Adrenal gland (tissue), 12 donors: ENCODE results near the gene AHI1. TPM values are rescaled to one million over a fixed set of nuclear protein-coding genes. Genes with fewer than 3 reads are reported as not detected.

ENCODE experiments used
- DNase-seq, 7 donors: peaks; one replicate each; pipeline ENCODE4 v3.0.0-alpha.2; 2019 to 2020
- H3K27ac ChIP-seq, 5 donors: fragments of 200-600 bp; sonication (generic) in 4 of 5; 1 replicate in 3 of 5; 2 replicates in 2 of 5; pipeline versions ENCODE4 v1.5.1 to v1.8.0; 2016 to 2020; ENCODE audit warnings: mild to moderate bottlenecking in 1 of 5
- H3K27me3 ChIP-seq: fragments of 200-600 bp; 2 replicates; pipeline ENCODE4 v1.8.0; 2021
- H3K36me3 ChIP-seq, 2 donors: fragments of 200-600 bp; replicated peaks in 1 of 2; 1 replicate in 1 of 2; 2 replicates in 1 of 2; pipeline versions ENCODE4 v1.5.1 to v1.8.0; 2018 to 2022
- H3K4me1 ChIP-seq, 2 donors: fragments of 200-600 bp; replicated peaks in 1 of 2; 1 replicate in 1 of 2; 2 replicates in 1 of 2; pipeline versions ENCODE4 v1.5.1 to v1.8.0; 2018 to 2021
- H3K4me3 ChIP-seq, 4 donors: fragments of 200-600 bp; sonication (generic) in 3 of 4; one replicate each; pipeline ENCODE4 v1.5.1; 2016 to 2018
- H3K9me3 ChIP-seq, 3 donors: fragments of 200-600 bp; sonication (generic) in 1 of 3; replicated peaks in 1 of 3; 1 replicate in 2 of 3; 2 replicates in 1 of 3; pipeline versions ENCODE4 v1.5.1 to v1.8.0; 2016 to 2021
- POLR2A ChIP-seq, 2 donors: fragments of 450-650 bp; IDR thresholded peaks; one replicate each; pipeline ENCODE4 v1.6.1; 2017; ENCODE audit warnings: antibody characterized with exemption in 2 of 2, mild to moderate bottlenecking in 2 of 2, moderate library complexity in 1 of 2
- WGBS, 4 donors: extraction: QIAGEN DNeasy Blood & Tissue Kit in 2 of 4; methylation state at CpG; one replicate each; pipeline versions ENCODE4 v1.1.5 to v1.1.7; 2013 to 2017; 5-methylcytosine and 5-hydroxymethylcytosine counted together
- intact Hi-C, 2 donors: fragments of 100-400 bp; cut with DNase I; formaldehyde crosslinking; loops; one replicate each; pipeline versions ENCODE4 v1.14.1 to v1.15.0; 2022 to 2023
- polyA plus RNA-seq, 3 donors: library from polyadenylated mRNA; stranded (reverse); fragments of 200-250 nt in 2 of 3; fragments of 350-450 nt in 1 of 3; fragmentation: Illumina TruSeq in 1 of 3; extraction: RNeasy Lipid Tissue Mini Kit (QIAGEN cat#74804) in 1 of 3; gene quantifications; one replicate each; pipeline ENCODE4 v1.2.3, GENCODE V29; 2013 to 2014
- total RNA-seq, 9 donors: library from RNA; depleted of rRNA in 4 of 9; stranded (reverse); fragments of >200 nt in 4 of 9; fragments of 120-200 nt in 1 of 9; fragmentation: NEBNext Ultra II Directional in 1 of 9; extraction: Animal tissue kit (Norgen Biotek cat#: 25700) in 1 of 9; gene quantifications; one replicate each; pipeline versions ENCODE4 v1.1.0 to v1.2.4, GENCODE V29; 2013 to 2023
- TF ChIP-seq, protein P1 (sequence below), 6 experiments: fragments of 450-650 bp in 4 of 6; fragments of 200-600 bp in 2 of 6; sonication (generic) in 1 of 6; IDR thresholded peaks; 1 replicate in 5 of 6; 2 replicates in 1 of 6; pipeline versions ENCODE4 v1.5.1 to v1.8.0; 2016 to 2021; ENCODE audit warnings: antibody characterized with exemption in 6 of 6, mild to moderate bottlenecking in 2 of 6, moderate library complexity in 1 of 6
- donor health status: healthy with polysubstance abuse.
- donor health status: Bipolar disorder and iron deficiency.
- donor health status: DM: yes; HTN: yes; CAD: no.
- donor health status: DM: no; HTN: no; CAD: no.
- donor health status: DM: no; HTN: no; CAD: no.
- donor health status: DM: yes; HTN: yes; CAD: no.

The AHI1 gene
- total and polyA plus RNA-seq, 12 donors, result 9.2 to 68.7 (median 35.4) TPM

DNA sequence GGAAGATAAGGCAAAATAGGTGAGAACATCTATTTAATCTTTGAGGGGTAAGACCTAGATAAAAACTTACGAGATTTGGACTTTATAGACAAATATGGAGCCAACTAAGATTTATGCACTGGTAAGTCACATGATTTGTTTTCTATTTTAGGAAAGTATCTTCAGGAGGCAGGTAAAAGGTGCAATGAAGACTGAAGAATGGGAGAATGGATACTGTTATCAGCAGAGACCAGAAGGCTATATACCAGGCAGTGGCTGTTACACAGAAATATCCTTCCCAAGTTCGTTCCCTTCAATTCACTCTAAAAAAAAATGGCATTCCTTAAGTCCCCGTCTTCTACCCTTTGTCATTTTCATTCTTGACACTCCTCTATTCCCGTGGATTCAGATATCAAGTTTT is 192.7 kb downstream of the AHI1 start:
- no peaks in the 10 kb centered on the region for H3K9me3 ChIP-seq
- H3K36me3 ChIP-seq, result no peaks in the 10 kb centered on the region

DNA sequence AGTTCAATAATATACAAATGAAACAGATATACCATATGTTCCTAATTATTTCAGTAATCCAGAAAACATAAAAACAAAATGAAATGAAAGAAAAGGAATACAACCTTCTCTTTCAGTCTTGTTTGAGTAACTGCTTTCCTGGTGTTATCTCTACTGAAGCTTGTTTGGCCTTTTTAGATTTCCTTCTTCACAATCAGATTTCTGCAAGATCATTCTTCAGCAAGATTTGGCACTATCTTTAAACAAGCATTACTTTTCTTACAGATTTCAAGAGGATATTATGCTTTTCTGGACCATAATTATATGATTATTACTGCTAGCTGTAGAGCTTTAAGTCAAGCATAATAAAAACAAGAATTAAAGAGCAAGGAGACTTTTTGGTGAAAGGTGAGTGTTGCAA is 196.2 kb downstream of the AHI1 start:
- H3K4me1 ChIP-seq, result no peaks in the 10 kb centered on the region
- intact Hi-C loops, result no loop called here
- H3K27ac ChIP-seq, result no peak overlapping the region
- DNase-seq, result no peak
- no peaks in the 10 kb centered on the region for H3K27me3 ChIP-seq
- TF ChIP-seq POLR2A (IDR thresholded peaks at IDR 0.05), result no peak
- TF ChIP-seq, protein P1, sequence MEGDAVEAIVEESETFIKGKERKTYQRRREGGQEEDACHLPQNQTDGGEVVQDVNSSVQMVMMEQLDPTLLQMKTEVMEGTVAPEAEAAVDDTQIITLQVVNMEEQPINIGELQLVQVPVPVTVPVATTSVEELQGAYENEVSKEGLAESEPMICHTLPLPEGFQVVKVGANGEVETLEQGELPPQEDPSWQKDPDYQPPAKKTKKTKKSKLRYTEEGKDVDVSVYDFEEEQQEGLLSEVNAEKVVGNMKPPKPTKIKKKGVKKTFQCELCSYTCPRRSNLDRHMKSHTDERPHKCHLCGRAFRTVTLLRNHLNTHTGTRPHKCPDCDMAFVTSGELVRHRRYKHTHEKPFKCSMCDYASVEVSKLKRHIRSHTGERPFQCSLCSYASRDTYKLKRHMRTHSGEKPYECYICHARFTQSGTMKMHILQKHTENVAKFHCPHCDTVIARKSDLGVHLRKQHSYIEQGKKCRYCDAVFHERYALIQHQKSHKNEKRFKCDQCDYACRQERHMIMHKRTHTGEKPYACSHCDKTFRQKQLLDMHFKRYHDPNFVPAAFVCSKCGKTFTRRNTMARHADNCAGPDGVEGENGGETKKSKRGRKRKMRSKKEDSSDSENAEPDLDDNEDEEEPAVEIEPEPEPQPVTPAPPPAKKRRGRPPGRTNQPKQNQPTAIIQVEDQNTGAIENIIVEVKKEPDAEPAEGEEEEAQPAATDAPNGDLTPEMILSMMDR (IDR thresholded peaks at IDR 0.05), result no peak
- H3K36me3 ChIP-seq, result no peaks in the 10 kb centered on the region
- no peak overlapping the region for H3K4me3 ChIP-seq
- H3K9me3 ChIP-seq, result no peaks in the 10 kb centered on the region

More for the DNA sequence above, 192.7 kb downstream of the AHI1 start:
- no peak overlapping the region for H3K4me3 ChIP-seq
- no peak overlapping the region for H3K27ac ChIP-seq
- H3K4me1 ChIP-seq, result no peaks in the 10 kb centered on the region
- TF ChIP-seq POLR2A (IDR thresholded peaks at IDR 0.05), result no peak
- TF ChIP-seq, protein P1 (IDR thresholded peaks at IDR 0.05), result no peak
- intact Hi-C loops, result no loop called here
- no peaks in the 10 kb centered on the region for H3K27me3 ChIP-seq
- no peak for DNase-seq
- 92 to 98% (median 96%) methylated on average over 4 of the region's 4 CpGs for WGBS, 4 donors

DNA sequence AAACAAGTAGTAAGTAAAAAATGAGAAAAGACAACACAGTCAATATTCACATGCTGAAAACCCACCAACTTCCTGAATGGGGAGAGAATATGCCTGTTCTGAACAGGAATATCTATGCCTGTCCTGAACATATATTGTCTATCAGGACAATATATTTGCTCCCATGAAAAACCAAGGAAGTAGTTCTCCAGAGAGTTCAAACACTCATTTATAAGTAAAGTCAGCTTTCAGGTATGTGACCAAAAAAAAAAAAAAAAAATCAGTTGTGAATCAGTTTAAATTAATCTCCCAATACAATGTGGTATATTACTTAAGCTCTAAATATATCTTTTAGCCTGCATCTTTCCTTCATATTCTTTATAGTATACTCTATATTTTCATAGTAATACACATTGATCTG is 197.0 kb downstream of the AHI1 start:
- no peaks in the 10 kb centered on the region for H3K4me1 ChIP-seq
- no peak for DNase-seq
- no peak overlapping the region for H3K27ac ChIP-seq
- no peaks in the 10 kb centered on the region for H3K9me3 ChIP-seq
- no peak overlapping the region for H3K4me3 ChIP-seq
- H3K36me3 ChIP-seq, result no peaks in the 10 kb centered on the region
- intact Hi-C loops, result no loop called here
- no peak for TF ChIP-seq POLR2A (IDR thresholded peaks at IDR 0.05)
- TF ChIP-seq, protein P1 (IDR thresholded peaks at IDR 0.05), result no peak
- no peaks in the 10 kb centered on the region for H3K27me3 ChIP-seq

DNA sequence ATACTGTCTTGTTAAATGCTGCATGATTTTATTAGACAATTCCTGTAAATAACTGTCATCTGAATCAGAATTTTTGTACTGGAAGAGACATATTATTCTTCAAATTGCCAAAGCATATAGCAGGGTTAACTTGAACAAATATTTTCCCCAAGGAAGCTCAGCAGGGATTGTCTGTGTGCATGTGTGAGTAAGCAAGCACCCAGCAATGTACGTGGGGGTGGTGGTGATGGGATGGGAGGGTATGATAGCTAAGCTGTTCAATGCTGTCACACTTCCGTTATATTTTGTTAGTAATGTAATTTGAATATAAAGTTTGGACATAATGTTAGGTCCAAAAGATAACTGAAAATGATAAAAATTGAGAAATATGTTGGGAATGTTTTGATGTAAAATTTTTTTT is 198.3 kb downstream of the AHI1 start:
- H3K9me3 ChIP-seq, result no peaks in the 10 kb centered on the region
- H3K27me3 ChIP-seq, result no peaks in the 10 kb centered on the region
- WGBS, 4 donors, result 77 to 91% (median 87%) methylated on average over 2 of the region's 2 CpGs
- no peak for DNase-seq
- no peak for TF ChIP-seq POLR2A (IDR thresholded peaks at IDR 0.05)
- no peak overlapping the region for H3K27ac ChIP-seq
- no peak overlapping the region for H3K4me3 ChIP-seq
- no peaks in the 10 kb centered on the region for H3K4me1 ChIP-seq
- no peaks in the 10 kb centered on the region for H3K36me3 ChIP-seq
- intact Hi-C loops, result no loop called here

DNA sequence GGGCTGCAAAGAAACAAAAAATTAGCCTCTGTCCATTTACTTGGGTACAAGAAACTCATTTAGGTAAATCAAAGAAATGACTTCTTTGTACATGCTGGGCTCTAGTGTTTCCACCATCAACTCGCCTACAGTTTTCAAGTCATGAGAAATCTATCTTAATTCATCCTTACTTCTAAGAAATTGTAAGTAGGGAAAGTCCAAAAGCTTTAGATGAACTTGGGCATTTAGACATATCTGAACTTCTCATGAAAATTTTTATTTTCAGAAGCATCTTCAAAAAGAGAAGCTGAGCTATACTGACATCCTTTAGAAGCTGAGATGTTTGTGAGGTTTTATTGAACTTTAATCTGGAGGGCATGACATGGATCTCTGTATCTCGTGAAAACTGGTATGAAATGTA is 199.1 kb downstream of the AHI1 start:
- Histone ChIP-seq H3K9me3 (no peaks in the 10 kb centered on the region), H3K36me3 (no peaks in the 10 kb centered on the region)
- 89 to 98% (median 93%) methylated on average over 2 of the region's 2 CpGs for WGBS, 4 donors

More for the DNA sequence above, 199.1 kb downstream of the AHI1 start:
- Histone ChIP-seq H3K4me3 (no peak overlapping the region), H3K27ac (no peak overlapping the region), H3K27me3 (no peaks in the 10 kb centered on the region), H3K4me1 (no peaks in the 10 kb centered on the region)
- intact Hi-C loops, result no loop called here
- TF ChIP-seq, protein P1 (IDR thresholded peaks at IDR 0.05), result no peak
- TF ChIP-seq POLR2A (IDR thresholded peaks at IDR 0.05), result no peak
- no peak for DNase-seq
